Mucosa of rectum (tissue), 2 donors: Measurements from ENCODE around the gene TEAD1.
"Not testable (repeated sequence)": the region's sequence is repeated elsewhere in the genome, so short reads cannot be mapped to it uniquely, and the experiment has no call there.

Source experiments
- H3K27ac ChIP-seq, 2 donors: one replicate each; pipeline ENCODE4 v1.7.0; 2013; ENCODE audit warnings: inconsistent platforms in 2 of 2, low read depth in 2 of 2, low read length in 2 of 2
- H3K27me3 ChIP-seq, 2 donors: one replicate each; pipeline ENCODE4 v1.7.0; 2013; ENCODE audit warnings: low read length in 2 of 2; ENCODE audit not compliant: control insufficient read depth in 2 of 2, insufficient read depth in 2 of 2
- H3K36me3 ChIP-seq, 2 donors: one replicate each; pipeline ENCODE4 v1.7.0; 2013; ENCODE audit warnings: low read length in 2 of 2; ENCODE audit not compliant: control insufficient read depth in 2 of 2, insufficient read depth in 2 of 2
- H3K4me1 ChIP-seq, 2 donors: one replicate each; pipeline ENCODE4 v1.7.0; 2013; ENCODE audit warnings: low read length in 2 of 2, mild to moderate bottlenecking in 1 of 2; ENCODE audit not compliant: control insufficient read depth in 2 of 2, insufficient read depth in 2 of 2
- H3K4me3 ChIP-seq, 2 donors: one replicate each; pipeline ENCODE4 v1.7.0; 2013; ENCODE audit warnings: low read length in 2 of 2
- H3K9ac ChIP-seq, 2 donors: one replicate each; pipeline ENCODE4 v1.7.0; 2013; ENCODE audit warnings: low read length in 2 of 2, low read depth in 1 of 2, mild to moderate bottlenecking in 1 of 2
- H3K9me3 ChIP-seq, 2 donors: one replicate each; pipeline ENCODE4 v1.7.0; 2013; ENCODE audit warnings: low read length in 2 of 2; ENCODE audit not compliant: control insufficient read depth in 2 of 2
- donor health status: healthy.
- donor health status: Normal muscosa, but diverticular disease.

TEAD1 gene

DNA sequence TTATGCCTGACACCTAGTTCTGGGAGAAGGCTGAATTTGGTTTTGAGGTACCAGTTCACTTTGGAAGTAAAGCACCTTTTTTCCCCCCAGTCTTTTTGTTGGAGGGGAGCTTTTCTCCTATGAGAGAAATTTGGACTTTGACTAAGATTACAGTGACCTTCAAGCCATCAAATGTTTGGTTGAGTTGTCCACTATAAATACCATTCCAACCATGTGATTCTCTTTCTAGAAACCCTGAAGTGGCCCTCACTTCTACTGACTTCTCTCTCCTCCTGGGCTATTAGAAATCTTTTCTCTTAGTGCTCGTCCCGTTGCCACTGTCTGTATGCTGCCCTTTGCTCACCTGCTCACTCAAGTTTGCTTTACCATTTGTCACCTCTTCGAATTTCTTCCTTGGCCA, 82.6 kb downstream of the TEAD1 start:
- no peak overlapping the region for H3K27ac ChIP-seq
- no peaks in the 10 kb centered on the region for H3K9me3 ChIP-seq
- no peaks in the 10 kb centered on the region for H3K27me3 ChIP-seq
- H3K36me3 ChIP-seq = no peaks in the 10 kb centered on the region
- no peak overlapping the region for H3K4me3 ChIP-seq
- H3K4me1 ChIP-seq = peaks cover 0 to 3% of the 10 kb centered on the region in 2 donors
- H3K9ac ChIP-seq = no peak overlapping the region

DNA sequence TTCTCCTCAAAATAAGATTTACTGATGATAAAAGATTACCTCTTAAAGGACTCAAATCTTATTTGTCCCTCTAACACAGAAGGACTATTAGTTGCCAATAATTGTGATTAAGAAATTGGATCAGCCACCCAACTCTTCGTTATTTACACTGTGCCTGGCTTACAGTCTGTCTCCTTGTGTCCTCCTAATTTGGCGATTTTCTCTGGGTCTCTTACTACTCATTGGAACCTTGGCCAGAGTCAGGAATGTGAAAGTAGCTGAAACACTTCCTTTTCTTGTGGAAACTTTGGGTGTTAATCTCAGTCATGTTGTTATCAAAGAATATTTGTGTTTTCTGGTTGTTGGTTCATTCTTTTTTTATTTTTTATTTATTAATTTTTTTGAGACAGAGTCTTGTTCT, 83.2 kb downstream of the TEAD1 start:
- Histone ChIP-seq H3K4me1 (peaks cover 0 to 3% of the 10 kb centered on the region in 2 donors), H3K27ac (no peak overlapping the region), H3K9ac (no peak overlapping the region)

DNA sequence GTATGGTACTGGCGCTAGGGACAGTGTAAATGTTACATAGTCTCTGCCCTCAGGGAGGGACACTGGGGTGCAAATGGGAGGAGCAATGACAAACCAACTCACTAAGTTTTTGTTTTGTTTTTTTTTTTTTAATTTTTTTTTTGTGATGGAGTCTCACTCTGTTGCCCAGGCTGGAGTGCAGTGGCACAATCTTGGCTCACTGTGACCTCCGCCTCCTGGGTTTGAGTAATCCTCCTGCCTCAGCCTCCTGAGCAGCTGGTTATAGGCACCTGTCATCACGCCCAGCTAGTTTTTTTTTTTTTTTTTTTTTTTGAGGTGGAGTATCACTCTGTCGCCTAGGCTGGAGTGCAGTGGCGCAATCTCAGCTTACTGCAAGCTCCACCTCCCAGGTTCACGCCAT, 83.9 kb downstream of the TEAD1 start:
- H3K4me1 ChIP-seq, H3K27me3 ChIP-seq, H3K9ac ChIP-seq, H3K4me3 ChIP-seq, H3K27ac ChIP-seq, H3K9me3 ChIP-seq, H3K36me3 ChIP-seq: not testable (repeated sequence)

More for the DNA sequence above, 83.2 kb downstream of the TEAD1 start:
- Histone ChIP-seq H3K36me3 (no peaks in the 10 kb centered on the region), H3K4me3 (no peak overlapping the region), H3K27me3 (no peaks in the 10 kb centered on the region), H3K9me3 (no peaks in the 10 kb centered on the region)

DNA sequence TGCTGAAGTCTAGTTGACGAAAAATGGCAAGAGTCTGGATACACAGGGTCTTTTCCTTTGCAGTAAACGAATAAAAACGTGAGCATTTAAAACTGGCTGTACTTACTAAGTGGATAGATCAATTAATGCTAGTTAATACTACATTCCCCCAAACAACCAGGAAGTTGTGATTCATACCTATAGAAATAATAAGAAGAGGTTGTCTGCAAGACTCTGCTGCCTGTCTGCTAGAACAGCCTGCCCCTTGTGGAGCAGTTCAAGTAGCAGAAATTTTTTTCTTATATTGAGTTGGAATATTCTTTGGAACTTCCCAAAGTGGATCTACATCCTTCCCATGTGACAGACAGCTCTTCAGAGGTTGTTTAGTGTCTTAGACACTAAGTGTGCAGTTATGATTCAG, 86.8 kb downstream of the TEAD1 start:
- Histone ChIP-seq H3K9ac (no peak overlapping the region), H3K9me3 (no peaks in the 10 kb centered on the region), H3K27me3 (no peaks in the 10 kb centered on the region), H3K4me1 (peaks cover 0 to 4% of the 10 kb centered on the region in 2 donors), H3K27ac (no peak overlapping the region), H3K36me3 (no peaks in the 10 kb centered on the region), H3K4me3 (no peak overlapping the region)

DNA sequence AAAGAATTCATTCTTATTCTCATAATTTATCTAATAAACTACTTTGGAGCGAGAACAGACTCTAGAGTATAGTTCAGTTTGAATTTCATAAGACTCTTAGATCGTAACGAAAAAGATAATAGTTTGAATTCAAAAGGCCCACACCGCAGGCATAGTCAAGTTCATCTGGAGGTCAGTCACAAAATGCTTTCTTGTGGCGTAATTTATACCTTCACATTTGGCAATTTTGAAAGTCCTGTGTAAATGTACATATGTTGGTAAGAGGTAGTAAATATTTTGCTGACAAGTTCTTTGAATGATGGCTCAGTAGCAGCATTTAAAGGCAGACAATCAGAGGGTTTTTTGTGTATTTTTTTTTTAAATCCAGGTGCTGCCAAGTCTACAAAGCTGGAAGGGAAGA, 88.1 kb downstream of the TEAD1 start:
- Histone ChIP-seq H3K27ac (no peak overlapping the region), H3K27me3 (no peaks in the 10 kb centered on the region), H3K9ac (no peak overlapping the region), H3K4me3 (no peak overlapping the region), H3K9me3 (no peaks in the 10 kb centered on the region), H3K4me1 (peaks cover 0 to 4% of the 10 kb centered on the region in 2 donors), H3K36me3 (no peaks in the 10 kb centered on the region)

DNA sequence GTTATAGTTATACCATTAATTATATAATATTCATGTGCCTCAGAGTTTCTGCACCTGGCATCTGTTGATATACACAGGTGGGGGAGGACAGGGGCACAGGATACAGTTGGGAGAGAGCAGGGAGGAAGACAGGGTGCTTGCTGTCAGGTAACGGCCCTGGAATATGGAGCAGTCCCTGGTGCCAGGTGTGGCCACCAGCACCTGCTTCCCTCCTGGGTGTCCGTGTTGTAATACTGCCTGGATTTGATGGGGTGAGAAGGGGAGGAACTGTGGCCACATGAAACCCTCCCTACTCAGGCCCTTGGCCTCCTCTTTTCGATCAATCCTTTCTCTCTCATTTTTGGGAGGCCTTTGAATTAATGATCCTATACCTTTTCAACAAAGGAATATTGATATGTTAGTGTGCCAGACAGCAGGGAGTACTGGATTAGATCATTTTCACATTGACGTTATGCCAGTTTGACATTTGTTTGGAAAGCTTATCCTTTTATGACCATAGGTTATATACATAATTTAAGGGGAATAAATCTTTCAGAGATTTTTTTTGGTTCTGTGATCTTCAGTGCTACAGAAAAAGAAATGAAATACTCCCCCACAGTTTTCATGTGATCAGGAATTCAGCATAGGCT, 88.6 kb downstream of the TEAD1 start:
- Histone ChIP-seq H3K4me1 (peaks cover 0 to 4% of the 10 kb centered on the region in 2 donors), H3K36me3 (no peaks in the 10 kb centered on the region), H3K27me3 (no peaks in the 10 kb centered on the region), H3K9me3 (no peaks in the 10 kb centered on the region), H3K4me3 (no peak overlapping the region), H3K9ac (no peak overlapping the region), H3K27ac (no peak overlapping the region)

DNA sequence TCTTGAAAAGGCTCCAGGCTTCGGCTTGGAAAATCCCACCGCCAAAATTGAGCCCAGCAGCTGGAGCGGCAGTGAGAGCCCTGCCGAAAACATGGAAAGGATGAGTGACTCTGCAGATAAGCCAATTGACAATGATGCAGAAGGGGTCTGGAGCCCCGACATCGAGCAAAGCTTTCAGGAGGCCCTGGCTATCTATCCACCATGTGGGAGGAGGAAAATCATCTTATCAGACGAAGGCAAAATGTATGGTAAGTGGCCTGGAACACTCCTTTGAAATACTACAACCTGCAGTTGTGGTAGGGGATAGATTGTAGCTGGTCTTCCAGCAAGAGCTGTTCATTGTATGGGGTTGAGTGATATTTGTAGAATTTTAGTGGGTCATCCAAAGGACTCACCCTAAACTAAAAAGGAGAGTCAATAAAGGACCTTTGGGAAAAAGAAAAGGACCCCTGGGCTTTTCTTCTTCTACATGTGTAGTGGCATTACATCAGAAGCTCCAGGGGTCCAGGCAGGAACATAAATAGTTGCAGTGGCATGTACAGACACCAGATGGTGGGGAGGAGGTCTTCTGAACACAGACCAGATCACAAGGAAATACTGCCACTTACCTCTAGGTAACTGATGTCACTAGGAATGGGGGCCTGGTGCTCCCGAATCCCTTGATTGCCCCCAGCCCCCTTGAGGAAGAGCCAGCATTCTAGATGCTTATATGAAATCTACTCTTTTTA, 90.1 kb downstream of the TEAD1 start:
- peaks cover 0 to 4% of the 10 kb centered on the region in 2 donors for H3K4me1 ChIP-seq
- no peak overlapping the region for H3K9ac ChIP-seq
- H3K4me3 ChIP-seq = no peak overlapping the region
- H3K36me3 ChIP-seq = no peaks in the 10 kb centered on the region
- no peak overlapping the region for H3K27ac ChIP-seq
- no peaks in the 10 kb centered on the region for H3K9me3 ChIP-seq
- no peaks in the 10 kb centered on the region for H3K27me3 ChIP-seq

DNA sequence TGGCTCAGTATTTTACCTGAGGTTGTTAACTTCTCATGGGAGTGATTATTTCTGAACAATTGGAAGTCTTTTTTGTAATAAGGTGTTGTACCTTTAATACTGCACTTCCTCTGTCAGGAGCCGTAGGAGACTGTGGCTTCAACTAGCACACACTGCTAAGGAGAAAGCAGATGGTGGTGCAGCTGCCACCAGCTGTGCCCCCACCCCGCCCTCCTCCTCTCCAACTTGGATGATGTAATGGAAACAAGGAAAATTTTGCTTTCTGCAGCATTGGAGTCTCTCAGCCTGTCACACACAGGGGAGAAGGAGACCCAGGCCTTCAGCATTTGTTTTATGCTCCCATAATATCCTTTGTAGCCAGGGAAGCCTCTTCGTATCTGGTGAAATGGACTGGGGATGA, 91.2 kb downstream of the TEAD1 start:
- Histone ChIP-seq H3K9me3 (no peaks in the 10 kb centered on the region), H3K4me3 (no peak overlapping the region), H3K9ac (no peak overlapping the region), H3K27ac (no peak overlapping the region), H3K27me3 (no peaks in the 10 kb centered on the region), H3K4me1 (peaks cover 0 to 4% of the 10 kb centered on the region in 2 donors), H3K36me3 (no peaks in the 10 kb centered on the region)

DNA sequence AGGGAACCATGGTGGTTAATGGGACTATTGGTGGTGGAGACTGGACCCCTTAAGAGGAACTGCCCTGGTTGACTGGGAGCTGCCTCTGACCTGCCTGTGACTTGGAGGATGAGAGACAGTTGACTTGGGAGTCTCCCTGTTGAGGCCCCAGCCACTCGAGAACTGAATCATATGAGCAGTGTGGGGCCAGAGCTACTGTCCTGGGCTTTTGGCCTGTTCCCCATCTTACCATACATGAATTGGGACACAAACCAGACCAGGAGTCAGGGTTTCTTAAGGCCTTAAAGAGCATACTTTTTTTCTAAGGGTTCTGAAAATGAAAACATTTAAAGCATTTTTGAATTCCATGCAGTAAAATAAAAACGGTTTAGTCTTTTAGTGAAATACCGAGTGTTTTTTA, 92.8 kb downstream of the TEAD1 start:
- Histone ChIP-seq H3K27ac (no peak overlapping the region), H3K9ac (no peak overlapping the region), H3K9me3 (no peaks in the 10 kb centered on the region), H3K36me3 (no peaks in the 10 kb centered on the region), H3K4me1 (peaks cover 0 to 4% of the 10 kb centered on the region in 2 donors), H3K4me3 (no peak overlapping the region), H3K27me3 (no peaks in the 10 kb centered on the region)

DNA sequence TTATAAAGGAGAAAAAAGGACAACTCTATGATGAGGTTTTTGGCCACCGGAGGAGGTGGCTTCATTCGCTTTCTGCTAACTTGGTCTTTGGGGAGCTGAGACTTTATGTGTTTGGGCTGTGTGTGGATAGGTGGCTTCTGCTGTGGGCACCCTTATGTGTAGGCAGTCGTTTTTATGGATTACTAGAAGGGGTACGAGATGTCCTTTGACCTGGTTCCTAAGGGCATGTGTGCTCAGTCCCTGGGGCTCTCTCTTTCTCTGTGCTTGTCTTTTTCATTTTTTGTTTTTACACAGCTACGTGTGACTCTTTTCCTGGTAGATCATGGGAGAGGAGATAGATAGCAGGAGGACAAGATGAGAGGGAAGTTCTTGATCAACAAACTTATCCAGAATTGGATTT, 93.4 kb downstream of the TEAD1 start:
- H3K27me3 ChIP-seq = no peaks in the 10 kb centered on the region
- H3K4me1 ChIP-seq = peaks cover 0 to 4% of the 10 kb centered on the region in 2 donors
- no peaks in the 10 kb centered on the region for H3K9me3 ChIP-seq
- H3K4me3 ChIP-seq = no peak overlapping the region
- H3K27ac ChIP-seq = no peak overlapping the region
- H3K36me3 ChIP-seq = no peaks in the 10 kb centered on the region
- H3K9ac ChIP-seq = no peak overlapping the region
